Retinal pigment epithelial cell (primary cell): Measurements from ENCODE around the gene NKD1.
A peak's percentile ranks its signal among the peaks of the same experiment; 100 is the strongest.
"Not testable (repeated sequence)": the region's sequence is repeated elsewhere in the genome, so short reads cannot be mapped to it uniquely, and the experiment has no call there.

Source experiments
- DNase-seq: peaks from one replicate; pipeline ENCODE4 v3.0.0-alpha.2; 2010; ENCODE audit warnings: low read depth
- H3K4me3 ChIP-seq: 2 replicates; pipeline ENCODE4 v1.5.1; 2011; ENCODE audit warnings: mild to moderate bottlenecking, low read length, control low read depth, moderate library complexity
- TF ChIP-seq, protein P1 (sequence below): conservative IDR thresholded peaks from 2 replicates; pipeline ENCODE4 v1.5.1; 2011; ENCODE audit warnings: low read depth, low read length, control low read depth, inconsistent platforms

NKD1 gene

DNA sequence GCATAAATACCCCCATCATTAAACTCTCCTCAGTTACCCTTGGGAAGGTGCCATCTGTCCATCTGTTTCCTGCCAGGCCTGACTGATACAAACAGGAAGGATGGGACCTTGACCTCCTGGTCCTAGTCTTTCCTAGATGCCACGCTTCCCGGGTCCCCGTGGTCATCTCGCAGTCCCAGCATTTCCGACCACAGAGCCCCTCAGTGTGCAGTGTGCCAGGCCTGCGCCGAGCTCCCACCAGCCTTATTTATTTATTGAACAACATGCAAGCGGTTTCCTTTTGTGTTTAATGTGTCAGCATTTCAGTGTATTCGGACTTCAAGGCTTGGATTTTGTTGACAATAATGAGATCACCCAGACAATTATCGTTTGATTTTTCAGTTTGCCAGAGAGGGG lies 45.6 kb upstream of the NKD1 start:
- DNase-seq = no peak
- TF ChIP-seq, protein P1, sequence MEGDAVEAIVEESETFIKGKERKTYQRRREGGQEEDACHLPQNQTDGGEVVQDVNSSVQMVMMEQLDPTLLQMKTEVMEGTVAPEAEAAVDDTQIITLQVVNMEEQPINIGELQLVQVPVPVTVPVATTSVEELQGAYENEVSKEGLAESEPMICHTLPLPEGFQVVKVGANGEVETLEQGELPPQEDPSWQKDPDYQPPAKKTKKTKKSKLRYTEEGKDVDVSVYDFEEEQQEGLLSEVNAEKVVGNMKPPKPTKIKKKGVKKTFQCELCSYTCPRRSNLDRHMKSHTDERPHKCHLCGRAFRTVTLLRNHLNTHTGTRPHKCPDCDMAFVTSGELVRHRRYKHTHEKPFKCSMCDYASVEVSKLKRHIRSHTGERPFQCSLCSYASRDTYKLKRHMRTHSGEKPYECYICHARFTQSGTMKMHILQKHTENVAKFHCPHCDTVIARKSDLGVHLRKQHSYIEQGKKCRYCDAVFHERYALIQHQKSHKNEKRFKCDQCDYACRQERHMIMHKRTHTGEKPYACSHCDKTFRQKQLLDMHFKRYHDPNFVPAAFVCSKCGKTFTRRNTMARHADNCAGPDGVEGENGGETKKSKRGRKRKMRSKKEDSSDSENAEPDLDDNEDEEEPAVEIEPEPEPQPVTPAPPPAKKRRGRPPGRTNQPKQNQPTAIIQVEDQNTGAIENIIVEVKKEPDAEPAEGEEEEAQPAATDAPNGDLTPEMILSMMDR = no peak
- no peak overlapping the region for H3K4me3 ChIP-seq

DNA sequence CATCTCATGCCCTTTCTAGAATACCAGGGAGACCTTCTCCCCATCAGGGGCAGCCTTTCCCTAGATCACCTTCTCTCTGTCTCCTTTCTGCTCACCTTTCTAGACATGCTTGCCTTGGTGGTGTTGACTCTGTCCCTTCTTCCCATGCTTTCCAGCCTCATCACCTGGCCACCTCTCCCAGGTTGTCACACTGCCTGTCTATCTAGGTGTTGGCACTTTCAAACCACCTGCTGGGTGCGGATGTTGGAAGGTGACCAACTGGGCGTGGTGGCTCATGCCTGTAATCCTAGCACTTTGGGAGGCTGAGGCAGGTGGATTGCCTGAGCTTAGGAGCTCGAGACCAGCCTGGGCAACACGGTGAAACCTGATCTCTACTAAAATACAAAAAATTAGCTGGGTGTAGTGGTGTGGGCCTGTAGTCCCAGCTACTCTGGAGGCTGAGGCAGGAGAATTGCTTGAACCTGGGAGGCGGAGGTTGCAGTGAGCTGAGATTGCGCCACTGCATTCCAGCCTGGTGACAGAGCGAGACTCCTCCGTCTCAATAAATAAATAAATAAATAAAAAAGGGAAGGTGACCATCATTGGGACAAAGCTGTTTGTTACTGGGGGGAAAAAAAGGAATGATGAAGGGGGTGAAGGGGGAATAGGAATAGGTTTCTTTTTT lies 44.2 kb upstream of the NKD1 start:
- DNase-seq, H3K4me3 ChIP-seq: not testable (repeated sequence)

DNA sequence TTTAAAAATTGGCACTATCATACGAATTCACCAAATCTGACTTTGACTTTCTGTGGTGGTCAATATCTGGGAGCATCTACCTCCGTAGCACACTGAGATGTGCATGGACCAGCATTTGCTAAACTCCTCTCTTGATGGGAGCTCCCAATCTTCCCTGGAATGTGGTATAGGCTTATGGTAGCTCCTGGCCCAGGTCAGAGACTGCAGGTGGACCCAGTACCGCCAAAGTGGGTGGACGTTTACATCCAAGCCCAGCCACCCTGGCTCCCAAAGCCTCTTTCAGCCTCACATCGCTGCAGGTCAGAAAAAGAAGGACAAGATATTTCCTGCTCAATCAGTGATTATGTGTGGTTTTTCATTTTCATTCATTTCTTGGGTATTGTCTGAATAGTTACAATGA lies 43.1 kb upstream of the NKD1 start:
- DNase-seq = no peak
- TF ChIP-seq, protein P1 = no peak

DNA sequence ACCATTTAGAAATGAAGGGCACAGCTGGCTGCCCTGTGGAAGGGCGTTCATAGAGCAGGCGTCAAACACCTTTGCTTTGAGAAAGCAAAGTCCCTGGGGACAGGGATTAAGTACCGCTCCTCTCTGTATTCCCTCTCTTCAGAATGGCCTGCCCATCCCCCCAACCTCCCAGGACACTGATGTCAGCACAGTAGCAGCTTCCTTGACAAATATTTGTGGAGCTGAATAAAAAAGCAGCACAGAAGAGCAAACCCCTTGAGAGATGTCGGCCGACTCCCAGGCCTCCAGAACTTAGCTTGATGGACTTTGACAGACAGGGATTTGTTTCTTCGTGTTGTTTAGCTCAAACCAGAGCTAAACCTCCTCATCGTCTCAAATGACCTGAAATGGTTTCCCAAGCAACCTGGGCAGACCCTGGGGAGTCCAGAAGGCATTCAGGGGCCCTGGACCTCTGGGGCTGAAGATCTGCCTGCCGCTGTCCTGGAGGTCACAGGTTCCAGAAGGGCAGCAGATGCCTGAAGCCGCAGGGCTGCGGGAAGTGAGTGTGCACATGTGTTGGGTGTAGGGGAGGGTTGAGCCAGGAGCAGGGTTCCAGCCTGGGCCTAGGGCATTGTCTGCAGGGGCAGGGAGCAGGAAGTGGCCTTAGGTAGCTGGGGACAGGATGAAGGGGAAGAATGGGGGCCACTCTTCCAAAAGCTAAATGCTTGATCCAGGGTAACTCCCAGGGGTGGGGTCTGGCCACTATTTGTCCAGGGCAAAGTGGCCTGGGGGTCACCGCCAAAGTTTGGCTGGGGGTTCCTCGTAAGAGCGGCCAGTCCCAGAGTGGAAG lies 42.3 kb upstream of the NKD1 start:
- TF ChIP-seq, protein P1 = no peak
- no peak overlapping the region for H3K4me3 ChIP-seq
- no peak for DNase-seq

More for the DNA sequence above, 43.1 kb upstream of the NKD1 start:
- no peak overlapping the region for H3K4me3 ChIP-seq

DNA sequence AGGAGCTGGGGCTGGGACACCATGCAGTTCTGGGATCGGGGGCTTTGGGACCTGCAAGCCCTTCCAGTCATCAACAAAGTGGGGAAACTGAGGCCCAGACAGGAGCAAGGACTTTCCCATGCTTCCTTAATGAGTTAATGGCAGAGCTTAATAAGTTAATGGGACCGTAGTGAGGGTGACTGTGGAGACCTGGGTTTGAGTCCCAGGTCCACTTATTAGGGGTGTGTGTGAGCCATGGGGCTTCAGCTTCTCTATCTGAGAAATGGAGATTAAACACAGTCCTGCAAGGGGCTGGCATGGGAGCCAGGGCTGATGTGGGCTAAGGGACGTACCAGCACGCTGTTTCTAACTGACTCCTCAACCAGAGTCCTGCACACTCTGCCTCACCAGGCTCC lies 41.7 kb upstream of the NKD1 start:
- TF ChIP-seq, protein P1 = no peak
- DNase-seq = no peak
- no peak overlapping the region for H3K4me3 ChIP-seq

DNA sequence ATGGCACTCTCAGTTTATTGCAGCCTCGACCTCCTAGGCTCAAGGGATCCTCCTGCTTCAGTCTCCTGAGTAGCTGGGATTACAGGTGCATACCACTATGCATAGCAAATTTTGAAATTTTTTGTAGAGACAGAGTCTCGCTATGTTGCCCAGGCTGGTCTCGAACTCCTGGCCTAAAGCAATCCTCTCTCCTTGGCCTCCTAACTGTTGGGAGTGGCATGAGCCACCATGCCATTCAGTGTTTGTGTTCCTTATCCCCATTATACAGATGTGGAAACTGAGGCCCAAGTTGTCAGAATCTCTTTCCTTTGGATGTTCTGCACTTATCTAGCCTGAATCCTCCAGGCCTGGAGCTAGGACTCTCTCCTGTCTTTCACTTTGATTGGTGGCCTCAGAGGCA lies 40.8 kb upstream of the NKD1 start:
- DNase-seq = no peak
- TF ChIP-seq, protein P1 = no peak

DNA sequence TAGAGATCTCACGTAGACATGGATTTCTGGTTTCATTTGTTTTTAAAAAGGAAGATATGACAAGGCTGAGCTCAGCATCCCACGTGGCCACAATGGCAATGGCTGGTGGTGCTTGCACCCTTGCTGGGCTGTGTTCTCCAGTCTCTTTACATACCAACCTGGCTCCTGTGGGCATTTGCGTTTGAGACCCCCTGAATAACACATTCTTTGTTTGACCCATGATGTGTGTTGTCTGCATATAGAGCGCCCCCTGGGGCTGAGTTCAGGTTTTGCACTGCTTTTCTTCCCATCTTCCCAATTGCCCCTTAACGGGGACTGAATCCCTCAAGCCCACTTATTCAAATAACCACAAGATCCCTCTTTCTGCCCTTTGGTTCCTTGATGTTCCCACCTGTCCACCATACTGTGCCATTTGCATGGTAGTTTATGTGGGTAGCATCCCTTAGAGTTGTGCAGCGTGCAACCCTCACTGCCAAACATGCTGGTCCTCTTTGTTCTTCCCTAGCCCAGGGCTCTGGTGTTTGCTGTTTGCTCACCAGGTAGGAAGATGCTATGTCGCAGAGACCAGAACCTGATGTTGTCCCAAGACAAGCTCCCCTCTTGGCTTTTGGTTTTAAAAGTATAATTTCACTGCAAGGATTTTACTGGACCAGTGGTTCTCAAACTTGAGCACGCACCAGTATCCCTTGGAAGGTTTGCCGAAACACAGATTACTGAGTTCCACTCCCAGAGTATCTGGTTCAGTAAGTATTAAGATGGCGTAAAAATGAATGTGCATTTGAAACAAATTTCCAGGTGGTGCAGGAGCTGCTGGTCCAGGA lies 38.5 kb upstream of the NKD1 start:
- no peak for DNase-seq
- no peak overlapping the region for H3K4me3 ChIP-seq
- TF ChIP-seq, protein P1 = peak; percentile 69

More for the DNA sequence above, 40.8 kb upstream of the NKD1 start:
- H3K4me3 ChIP-seq = no peak overlapping the region
